Activated CD4-positive, CD25-positive, alpha-beta regulatory T cell treated with anti-CD3 and anti-CD28 coated beads, Interleukin-2, amount 50 U/mL, for 24 hours (primary cell): Measurements from ENCODE around the gene CCDC24.
A peak's percentile ranks its signal among the peaks of the same experiment; 100 is the strongest.

ENCODE experiments used
- ATAC-seq, 2 donors: fragments of 150-1000 bp; cut with Tn5 transposase; one replicate each; pipeline ENCODE4 v1.10.0; 2021; ENCODE audit warnings: mild to moderate bottlenecking in 1 of 2, moderate library complexity in 1 of 2

CCDC24 gene

DNA sequence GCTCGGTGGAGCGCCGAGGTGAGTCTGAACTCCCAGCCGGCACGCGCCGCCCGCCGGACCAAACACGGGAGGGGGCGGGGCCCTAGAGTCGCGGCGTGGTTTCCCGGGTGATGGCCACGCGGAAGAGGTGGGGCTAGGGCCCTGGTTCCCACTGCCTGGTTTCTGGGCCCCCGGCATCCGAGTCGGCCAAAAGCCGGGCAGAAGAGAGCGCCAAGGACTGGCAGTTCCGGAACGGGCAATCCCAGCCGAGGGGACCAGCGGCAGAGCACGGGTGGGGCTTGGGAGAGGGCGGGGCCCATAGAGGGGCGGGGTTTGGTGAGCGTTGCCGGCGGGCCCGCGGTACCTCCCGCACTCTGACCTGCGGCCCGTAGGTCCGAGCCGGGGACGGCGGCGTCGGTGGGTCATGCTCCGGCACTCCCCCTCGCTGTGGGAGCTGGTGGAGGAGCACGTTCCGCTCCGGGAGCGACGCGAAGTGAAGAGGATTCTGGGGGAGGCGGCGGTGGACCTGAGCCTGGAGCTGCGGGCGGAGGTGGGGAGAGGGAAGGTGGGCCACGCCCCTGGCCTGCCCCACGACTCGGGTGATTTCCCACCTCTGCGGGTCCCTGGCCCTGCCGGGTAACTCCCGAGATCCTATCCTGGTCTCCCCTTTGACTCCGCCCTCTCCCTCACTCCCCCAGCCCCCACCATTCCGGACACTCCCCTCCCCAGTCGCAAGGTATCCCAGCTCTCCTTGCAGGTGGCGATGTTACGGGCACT is at the start of gene CCDC24:
TSS of gene CCDC24 (plus strand) at position 124 of the 756 bp plus-strand sequence. CDS start at position 404, 280 bp downstream.
- ATAC-seq: peak; percentile 77 to 82

DNA sequence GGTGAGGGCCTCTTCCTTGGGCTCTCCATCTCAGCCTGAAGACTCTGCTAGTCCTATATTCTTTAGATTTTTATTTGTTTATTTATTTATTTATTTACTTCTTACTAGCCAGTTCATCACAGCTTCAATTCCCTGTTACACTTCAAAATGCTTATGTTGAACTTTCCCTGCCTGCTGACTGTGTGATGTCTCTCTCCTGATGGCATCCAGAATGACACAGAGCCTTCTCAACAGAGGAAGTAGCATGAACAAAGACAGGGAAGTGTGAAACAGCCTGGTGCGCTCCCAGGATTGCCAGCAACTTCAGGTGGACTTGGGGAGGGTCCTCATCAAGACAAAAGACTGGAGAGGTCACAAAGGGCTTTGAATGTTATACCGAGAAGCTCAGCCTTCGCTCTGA is 49.0 kb upstream of the CCDC24 start:
- ATAC-seq: no peak

DNA sequence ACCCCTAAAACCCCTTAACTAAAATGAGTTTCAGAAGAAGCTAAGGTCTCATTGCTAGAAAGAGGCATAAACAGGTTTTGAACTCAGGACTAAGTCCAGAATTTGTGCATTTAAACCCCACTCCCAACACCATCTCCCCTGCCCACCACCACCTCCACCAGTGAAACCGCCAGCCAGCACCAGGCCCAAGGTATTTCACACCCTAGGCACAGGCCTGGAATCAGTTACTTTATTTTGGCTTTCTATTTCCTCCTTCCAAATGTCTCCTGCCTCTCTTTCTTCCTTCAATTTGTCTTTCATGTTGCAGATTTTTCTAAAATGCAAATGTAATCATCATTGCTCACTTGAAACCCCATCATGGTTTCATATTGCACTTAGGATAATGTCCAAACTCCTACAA is 46.5 kb upstream of the CCDC24 start:
- no peak for ATAC-seq

DNA sequence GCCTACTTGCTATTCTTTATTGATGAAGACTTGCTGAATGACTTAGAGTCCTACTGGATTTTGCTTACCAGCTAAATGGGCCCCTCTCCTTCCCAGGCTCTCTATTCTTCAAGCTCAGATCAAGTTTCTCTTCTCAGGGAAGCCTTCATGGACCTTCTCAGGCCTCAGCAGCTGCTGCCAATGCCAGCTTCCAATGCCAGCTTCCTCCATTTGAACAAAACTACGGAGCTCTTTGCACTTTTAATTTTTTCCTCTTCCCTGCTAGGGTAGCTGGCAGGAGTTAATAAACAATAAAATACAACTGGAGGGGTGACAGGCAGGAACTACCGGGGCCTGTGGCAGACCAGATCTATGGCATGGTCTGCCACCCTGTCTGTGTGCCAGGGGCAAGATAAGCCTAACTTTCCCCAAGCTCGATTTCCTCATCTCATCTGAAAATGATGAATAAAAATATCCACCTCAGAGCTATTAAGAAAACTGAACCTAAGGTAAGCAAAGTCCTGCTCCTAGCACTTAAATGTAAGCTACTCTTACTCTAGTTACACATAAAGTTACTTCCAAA is 45.6 kb upstream of the CCDC24 start:
- no peak for ATAC-seq

DNA sequence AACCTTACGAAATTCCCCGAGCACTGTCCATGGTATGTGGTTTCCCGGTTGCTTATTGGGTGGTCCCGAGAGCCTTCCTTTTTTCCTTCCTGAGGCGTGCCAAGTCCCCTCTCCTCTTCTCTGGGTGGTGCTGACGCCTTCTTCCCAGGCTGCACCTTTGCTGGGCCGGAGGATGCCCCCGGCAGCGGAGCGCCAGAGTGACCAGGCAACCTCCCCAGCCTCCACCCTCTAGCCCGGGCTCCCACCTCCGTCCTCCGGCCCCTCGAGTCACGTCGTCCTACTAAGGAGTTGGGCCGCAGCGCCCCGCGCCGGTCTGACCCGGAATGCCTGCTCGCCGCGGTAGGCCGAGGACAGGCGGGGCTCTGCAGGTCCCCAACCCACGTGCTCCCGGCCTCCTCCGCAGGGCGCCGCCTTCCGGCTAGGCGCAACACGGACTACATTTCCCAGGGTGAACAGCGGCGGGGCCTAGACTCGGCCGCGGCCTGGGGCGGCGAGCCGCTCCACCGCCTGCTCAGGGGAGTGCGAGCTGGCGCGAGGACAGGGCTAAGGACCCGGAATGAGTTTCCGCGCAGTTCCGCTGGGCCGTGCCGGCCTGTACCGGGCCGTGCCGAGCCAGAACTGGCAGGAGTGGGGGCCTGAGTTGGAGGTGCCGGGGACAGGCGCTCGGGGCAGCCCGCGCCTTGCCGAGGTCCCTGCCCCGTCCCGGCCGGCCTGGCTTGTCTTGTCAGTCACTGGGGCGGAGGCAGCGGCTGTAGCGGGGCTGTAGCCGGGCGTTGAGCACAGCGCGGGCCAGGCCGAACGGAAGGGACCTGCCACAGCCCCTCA is 45.0 kb upstream of the CCDC24 start, which contains the start of gene IPO13:
TSS of gene IPO13 (plus strand) at position 715 of the 825 bp plus-strand sequence. CDS start 651 bp downstream, outside the sequence.
- ATAC-seq: peak; percentile 95 to 96

DNA sequence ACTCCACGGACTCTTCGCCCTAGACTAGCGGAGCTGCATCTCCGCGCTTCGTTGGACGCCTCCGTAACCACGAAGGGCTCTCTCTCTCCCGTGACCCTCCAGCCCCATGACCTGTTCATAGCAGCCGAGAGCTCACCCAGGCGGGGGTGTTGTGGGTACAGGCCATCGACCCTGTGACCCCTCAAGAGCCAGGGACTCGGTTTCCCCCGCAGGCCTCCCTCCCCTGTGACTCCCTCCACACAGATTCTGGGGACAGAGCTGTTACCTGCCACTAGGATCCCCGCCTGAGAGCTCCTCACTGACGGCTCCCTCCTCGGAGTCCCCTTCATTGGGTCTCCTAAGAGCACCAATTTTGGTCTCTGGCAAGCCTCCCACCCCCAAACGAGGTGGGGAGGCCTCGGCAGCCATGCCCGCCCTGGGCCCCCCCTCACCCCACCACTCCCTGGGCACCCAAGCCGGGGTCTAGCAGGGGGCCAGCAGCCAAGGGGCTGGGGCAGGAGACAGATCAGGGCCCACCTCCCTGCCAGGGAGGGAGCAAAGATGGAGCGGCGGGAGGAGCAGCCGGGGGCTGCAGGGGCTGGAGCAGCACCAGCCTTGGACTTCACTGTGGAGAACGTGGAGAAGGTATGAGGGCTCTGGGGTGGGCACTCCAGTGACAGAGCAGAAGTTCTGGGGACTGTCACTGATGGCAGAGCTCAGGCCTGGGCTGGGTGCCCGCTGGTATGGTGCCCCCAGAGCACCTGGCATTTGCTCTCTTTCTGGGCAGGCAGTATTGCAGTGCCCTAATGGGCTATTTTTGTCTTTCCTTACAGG is 44.1 kb upstream of the CCDC24 start:
- ATAC-seq: no peak

DNA sequence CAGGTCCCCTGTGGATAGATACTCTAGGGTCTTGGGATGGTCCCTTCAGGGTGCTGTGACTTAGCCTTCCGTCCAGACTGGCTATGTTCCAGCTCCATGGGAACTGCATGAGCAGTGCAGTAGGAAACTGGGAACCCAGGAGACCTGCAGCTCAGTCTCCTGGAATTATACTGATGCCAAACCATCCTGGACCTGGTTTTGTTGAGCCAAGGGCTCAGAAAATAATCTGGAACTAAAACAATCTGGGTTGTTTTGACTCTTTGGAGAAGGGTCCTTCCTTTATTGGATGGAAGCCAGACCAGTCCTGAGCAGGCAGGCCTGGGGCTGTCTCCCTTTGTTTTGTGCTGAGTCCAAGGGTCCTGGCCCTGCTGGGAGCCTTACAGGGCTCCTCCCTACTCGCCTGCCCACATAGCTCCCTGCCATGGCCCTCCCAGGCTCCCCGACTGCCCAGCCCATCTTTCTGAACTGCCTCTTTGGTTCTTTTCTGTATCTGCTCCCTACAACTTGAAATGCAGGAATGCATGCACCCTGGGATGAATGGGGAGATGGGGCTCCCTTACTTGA is 43.4 kb upstream of the CCDC24 start:
- ATAC-seq: no peak

DNA sequence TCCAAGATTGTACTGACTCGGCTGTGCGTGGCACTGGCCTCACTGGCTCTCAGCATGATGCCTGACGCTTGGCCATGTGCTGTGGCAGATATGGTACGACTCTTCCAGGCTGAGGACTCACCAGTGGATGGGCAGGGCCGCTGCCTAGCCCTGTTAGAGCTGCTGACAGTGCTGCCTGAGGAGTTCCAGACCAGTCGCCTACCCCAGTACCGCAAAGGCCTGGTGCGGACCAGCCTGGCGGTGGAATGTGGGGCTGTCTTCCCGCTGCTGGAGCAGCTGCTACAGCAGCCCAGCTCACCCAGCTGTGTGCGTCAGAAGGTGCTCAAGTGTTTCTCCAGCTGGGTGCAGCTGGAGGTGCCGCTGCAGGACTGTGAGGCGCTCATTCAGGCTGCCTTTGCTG is 41.7 kb upstream of the CCDC24 start:
- no peak for ATAC-seq

DNA sequence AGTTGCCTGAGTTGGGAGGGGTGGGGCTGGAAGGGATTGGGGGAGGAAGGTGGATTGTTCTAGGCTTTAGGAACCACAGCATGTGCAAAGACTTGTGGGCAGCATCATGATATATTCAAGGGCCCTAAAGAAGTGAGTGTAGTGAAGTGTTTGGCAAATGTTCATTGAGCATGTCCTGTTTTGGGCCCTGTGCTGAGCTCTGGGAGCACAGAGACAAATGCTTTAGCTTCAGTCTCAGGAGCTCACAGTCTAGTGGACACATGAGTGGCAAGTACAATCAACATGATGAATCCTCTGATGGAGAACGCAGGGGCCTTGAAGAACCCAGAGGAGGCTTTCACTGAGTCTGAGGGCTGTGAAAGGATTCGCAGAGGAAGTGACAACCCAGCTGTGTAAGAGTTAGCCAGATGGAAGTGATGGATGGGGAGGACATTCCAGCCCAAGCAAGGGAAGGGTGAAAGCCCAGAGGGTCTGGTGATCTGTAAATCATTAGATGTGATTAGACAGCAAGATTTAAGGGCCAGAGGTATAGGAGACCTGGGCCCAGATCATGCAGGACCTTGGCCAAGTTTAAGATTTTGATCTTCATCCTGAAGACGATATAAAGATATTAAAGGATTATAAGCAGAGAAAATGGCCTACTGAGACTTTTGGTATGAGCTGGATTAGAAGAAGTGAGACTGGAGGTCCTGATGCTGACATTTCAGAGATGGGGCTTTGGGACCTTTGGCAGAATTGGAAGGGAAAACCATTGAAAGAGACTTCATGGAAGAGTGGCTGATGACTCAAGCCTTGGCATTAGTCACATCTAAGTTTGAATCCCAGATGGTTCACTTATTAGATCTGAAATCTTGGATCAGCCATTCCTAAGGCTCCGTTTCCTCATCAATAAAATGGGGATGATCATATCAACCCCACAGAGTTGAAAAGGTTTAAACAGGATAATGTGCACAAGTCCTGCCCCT is 40.1 kb upstream of the CCDC24 start:
- ATAC-seq: no peak

DNA sequence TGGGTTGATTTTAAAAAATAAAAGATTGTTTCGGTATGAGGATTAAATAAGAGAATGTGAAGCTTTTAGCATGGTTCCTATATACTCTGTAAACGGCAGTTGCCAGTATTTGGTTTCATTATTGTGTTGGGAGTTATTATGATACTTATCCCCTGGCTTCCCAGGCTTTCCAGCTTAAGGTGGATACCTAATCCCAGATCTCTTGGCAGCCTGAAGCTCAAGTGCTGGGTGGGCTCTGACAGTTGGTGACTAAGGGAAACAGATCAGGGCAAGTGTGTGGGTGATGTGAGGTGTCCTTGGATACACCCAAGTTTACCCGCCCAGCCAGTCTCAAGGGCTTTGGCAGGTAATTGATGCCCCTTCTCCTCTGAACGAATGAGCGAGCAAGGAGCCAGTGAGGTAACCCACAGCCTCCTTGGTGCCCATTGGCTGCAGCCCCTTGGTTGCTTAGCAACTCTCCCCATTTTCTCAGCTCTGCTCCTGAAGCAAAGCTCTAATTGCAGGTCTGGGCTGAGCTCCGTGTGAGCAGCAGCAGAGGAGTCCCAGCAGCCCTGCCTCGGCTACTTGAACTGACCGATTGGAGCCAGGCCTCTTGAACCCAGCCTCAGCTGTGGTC is 38.6 kb upstream of the CCDC24 start:
- ATAC-seq: no peak

DNA sequence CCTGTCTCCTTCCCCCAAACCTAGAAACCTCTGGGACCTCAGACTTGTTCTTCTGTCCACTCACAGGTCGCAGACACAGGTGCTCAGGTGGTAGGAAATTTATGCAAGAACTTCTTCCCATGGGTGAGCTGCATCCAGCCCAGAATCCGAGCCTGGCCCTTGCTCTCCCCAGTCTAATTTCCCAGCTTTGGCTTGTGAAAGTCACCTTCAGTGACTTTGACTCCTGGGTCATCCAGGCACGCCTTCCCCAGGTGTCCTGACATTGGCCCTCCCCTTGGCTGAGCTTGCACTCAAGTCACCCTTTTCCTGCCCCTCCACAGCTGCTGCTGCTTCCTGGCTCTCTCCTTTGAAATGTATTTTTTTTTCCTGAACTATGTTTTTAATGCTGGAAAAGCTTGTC is 38.0 kb upstream of the CCDC24 start:
- no peak for ATAC-seq

DNA sequence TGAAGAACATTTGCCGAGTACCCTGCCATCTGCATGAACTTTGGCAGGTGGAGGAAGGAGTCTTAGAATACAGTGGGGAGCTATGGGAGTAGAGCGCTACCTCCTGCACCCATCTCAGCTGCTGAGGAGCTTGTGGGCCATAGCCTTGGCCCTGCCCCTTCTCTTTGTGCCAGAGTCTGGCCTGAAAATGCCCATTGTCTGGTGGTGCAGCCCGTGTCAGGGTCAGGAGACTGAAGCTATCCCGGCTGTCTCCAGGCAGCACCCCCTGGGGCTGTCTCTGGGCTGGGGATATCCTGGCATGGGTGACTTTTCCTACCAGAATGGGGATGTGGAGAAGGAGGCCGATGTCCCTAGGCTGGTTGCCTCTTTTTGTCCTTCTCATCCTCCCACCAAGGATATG is 37.4 kb upstream of the CCDC24 start:
- no peak for ATAC-seq

DNA sequence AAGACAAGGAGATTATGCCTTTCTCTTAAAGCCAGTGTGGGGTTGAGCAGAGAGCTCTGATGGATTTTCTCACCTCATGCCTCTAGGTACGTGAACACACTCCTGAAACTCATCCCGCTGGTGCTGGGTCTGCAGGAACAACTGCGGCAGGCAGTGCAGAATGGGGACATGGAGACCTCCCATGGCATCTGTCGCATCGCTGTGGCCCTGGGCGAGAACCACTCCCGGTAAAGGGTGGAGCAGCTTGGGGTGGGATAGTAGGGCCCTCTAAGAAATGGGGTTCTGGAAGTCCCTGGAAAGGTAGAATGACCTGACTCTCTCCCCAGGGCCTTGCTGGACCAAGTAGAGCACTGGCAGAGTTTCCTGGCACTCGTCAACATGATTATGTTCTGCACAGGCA is 35.2 kb upstream of the CCDC24 start:
- ATAC-seq: no peak

DNA sequence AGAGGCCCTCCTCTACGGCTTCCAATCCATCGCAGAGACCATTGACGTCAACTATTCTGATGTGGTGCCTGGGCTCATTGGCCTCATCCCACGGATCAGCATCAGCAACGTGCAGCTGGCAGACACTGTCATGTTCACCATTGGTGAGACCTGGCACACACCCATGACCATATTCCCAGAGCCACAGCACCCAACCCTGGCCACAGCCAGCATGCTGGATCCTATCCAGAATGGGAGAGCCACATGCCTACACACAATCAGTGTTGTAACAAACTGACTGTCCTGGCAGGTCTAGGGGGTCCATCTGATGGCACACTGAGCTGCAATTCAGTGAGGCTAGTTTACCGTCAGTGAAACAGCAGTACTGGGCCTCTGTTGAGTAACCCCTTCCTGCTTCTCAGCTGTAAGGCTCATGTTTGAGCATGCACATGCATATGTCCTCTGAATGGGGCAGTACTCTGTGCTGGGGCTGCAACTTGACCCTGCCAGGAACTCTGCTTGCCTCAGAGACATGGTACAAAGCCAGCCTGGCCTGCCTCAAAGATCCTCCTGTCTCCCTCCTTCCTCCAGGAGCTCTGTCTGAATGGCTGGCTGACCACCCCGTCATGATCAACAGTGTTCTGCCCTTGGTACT is 33.9 kb upstream of the CCDC24 start:
- ATAC-seq: no peak

DNA sequence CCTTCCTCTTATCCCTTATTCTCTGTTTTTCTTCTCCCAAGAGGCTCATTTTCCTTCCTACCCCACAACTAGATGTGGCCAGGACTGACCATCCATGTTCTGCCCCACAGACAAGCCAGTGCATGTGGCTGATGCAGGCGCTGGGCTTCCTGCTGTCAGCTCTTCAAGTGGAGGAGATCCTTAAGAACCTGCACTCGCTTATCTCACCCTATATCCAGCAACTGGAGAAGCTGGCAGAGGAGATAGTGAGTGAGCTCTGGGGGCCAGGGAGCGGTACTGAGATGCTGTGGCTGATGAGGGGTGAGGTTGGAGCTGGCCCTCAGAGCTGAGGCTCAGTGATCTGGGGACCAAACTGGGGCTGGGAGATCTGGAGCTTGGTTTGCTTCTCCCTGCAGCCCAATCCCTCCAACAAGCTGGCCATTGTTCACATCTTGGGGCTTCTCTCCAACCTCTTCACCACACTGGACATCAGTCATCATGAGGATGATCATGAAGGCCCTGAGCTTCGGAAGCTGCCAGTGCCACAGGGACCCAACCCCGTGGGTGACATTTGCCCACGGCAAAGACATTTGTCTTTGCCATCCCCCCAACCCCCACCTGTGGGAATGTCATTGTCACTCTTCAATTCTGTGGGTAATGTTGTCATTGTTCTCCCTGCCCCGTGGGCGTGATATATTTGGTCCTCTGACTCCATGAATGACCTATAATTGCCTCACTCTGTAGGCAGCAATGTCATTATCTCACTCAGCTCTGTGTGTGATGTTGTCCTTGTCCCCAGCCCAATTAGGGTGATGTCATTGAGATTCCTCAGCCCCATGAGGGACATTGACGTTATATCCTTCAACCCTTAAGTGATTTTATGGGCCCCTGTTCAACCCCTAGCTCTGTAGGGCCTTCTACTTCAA is 32.8 kb upstream of the CCDC24 start:
- ATAC-seq: no peak

DNA sequence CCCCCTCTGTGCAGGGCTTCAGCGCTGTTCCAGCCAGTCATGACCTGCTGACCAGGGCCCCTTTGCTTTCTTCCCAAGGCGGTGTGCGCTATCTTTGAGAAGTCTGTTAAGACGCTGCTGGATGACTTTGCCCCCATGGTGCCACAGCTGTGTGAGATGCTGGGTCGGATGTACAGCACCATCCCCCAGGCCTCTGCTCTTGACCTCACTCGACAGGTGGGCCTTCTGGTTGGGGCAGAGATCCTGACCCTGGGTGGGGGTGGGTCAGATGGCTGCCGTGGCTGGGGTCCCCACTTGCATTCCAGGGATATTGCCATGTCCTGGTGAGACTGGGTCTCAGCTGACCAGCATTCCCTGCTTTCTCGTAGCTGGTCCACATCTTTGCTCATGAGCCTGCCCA is 30.6 kb upstream of the CCDC24 start:
- ATAC-seq: no peak

DNA sequence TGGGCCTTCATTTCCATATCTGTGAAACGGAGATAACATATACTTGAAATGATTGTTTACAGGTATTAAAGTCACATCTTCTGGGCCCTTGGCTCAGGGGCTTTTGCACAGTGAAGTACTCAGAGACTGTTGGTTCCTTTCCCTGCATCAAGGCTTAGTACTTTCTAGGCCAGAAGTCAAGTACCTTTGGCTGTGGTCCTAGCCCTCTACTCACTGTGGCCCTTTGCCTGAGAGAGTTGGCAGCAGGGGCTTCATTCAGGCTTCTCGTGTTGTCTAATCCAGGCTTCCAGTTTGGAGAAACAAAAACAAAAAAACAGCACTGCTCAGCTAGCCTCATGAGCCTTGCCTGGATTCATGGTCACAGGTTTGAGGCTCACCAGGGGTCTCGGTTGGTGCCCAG is 29.7 kb upstream of the CCDC24 start:
- ATAC-seq: no peak

DNA sequence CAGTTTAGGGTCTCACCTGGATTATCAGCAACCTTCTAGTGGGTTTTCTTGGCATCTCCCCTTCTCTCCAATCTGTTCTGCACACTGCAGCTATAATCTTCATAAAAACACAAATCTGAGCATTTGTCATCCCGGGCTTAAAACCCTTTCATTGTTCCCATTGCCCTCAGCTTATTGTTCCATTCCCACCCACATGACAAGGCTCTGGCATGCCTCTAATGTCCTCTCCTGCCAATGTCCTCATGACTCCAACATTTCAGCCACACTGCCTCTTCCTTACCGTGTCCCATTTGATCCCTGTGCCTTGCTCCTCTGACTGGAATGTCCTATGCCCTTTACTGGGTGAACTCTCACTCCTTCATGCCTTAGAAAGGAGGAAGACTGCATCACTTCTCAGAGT is 29.1 kb upstream of the CCDC24 start:
- ATAC-seq: no peak

DNA sequence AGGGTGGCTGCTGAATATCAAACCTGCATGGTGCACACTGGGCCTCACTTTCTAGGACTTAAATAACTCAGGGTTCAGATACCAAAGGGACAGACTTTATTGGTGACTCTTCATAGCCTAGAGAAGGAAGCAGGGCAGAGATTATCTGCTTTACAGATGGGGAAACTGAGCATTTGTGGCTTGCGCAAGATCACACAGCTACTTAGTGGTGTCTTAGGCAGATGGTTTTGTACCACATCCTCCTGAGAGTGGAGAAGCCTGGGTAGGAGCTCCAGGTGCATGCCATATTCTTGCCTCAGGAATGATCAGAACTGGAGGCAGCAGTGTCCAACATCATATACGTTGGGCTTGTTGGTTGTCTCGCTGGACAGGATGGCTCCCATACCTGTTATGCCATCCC is 28.4 kb upstream of the CCDC24 start:
- no peak for ATAC-seq
